Measurements from ENCODE around the gene GRID1.

DNA sequence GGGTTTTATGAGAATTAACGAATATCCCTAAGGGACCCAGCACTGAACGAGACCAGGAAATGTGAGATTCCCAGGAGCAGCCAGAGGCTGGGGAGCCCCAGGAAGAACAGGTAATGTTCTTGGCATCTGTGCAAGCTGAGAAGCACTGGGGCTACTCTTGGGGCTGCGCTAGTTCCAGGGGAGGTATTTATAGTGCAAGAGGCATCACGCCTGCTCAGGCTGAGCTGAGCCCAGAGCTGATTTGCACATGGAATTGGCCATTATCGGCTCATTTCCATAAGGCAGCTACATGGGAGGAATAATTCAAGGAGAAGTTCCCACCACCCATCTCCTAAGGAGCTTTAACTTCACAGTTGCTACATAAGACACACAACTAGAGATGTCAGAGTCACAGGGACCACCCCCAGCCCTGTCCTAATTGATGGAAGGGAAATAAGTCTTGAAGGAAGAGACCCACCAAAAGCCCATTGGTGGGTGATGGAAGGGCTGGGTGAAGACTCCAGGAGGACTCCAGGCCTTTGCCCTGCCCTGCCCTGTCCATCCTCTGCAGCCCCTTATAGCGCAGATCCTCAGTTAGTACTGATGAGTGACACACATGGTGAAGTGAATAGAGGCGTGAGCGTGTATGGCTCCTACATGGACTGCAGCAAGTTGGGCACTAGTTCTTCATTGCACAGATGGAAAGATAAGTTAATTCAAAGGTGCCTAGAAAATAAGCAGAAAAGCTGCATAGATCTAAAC, 178.9 kb downstream of the GRID1 start:
- TF ChIP-seq, protein P1, sequence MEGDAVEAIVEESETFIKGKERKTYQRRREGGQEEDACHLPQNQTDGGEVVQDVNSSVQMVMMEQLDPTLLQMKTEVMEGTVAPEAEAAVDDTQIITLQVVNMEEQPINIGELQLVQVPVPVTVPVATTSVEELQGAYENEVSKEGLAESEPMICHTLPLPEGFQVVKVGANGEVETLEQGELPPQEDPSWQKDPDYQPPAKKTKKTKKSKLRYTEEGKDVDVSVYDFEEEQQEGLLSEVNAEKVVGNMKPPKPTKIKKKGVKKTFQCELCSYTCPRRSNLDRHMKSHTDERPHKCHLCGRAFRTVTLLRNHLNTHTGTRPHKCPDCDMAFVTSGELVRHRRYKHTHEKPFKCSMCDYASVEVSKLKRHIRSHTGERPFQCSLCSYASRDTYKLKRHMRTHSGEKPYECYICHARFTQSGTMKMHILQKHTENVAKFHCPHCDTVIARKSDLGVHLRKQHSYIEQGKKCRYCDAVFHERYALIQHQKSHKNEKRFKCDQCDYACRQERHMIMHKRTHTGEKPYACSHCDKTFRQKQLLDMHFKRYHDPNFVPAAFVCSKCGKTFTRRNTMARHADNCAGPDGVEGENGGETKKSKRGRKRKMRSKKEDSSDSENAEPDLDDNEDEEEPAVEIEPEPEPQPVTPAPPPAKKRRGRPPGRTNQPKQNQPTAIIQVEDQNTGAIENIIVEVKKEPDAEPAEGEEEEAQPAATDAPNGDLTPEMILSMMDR (optimal IDR thresholded peaks at IDR 0.05 in 1 of 3, IDR thresholded peaks at IDR 0.05 in 1 of 3, conservative IDR thresholded peaks at IDR 0.05 in 1 of 3; ENCODE audit: extremely low read depth in 1 of 3, insufficient read depth in 2 of 3, low read length in 3 of 3): no peak
- TF ChIP-seq EZH2 (IDR thresholded peaks at IDR 0.05; ENCODE audit: low read length): no peak
